Occipital lobe (tissue), 2 donors: ENCODE results near the gene KIR3DL2. TPM values are rescaled to one million over a fixed set of nuclear protein-coding genes. Genes with fewer than 3 reads are reported as not detected.

Source experiments
- small RNA-seq: library from RNA; depleted of rRNA; stranded (forward); fragments of <200 nt; gene quantifications from one replicate; pipeline ENCODE3, GENCODE V24; 2014
- total RNA-seq: library from RNA; depleted of rRNA; stranded (reverse); fragments of >200 nt; gene quantifications from one replicate; pipeline ENCODE4 v1.2.3, GENCODE V29; 2014

The KIR3DL2 gene
- total RNA-seq, 1 donor from 2014 or later: not detected

Small RNA genes within 50 kb of the gene (small RNA-seq; reads per million reads assigned to genes)
- gene RNU6-222P: not detected

Other genes with a start within 250 kb of the KIR3DL2 start
- not detected for gene LILRB1, start 220.0 kb upstream of the KIR3DL2 start, total RNA-seq
- gene LILRB4, start 187.5 kb upstream of the KIR3DL2 start, total RNA-seq: 1.6 TPM
- gene KIR3DL3, start 126.0 kb upstream of the KIR3DL2 start, total RNA-seq: not detected
- not detected for gene KIR2DL3, start 111.9 kb upstream of the KIR3DL2 start, total RNA-seq
- not detected for gene KIR2DL1, start 80.7 kb upstream of the KIR3DL2 start, total RNA-seq
- gene KIR2DL4, start 46.8 kb upstream of the KIR3DL2 start, total RNA-seq: not detected
- not detected for gene KIR3DL1, start 34.0 kb upstream of the KIR3DL2 start, total RNA-seq
- gene KIR2DS4, start 17.8 kb upstream of the KIR3DL2 start, total RNA-seq: not detected
- gene FCAR, start 23.8 kb downstream of the KIR3DL2 start, total RNA-seq: not detected
- gene NCR1, start 55.7 kb downstream of the KIR3DL2 start, total RNA-seq: not detected
- gene NLRP7, start 97.1 kb downstream of the KIR3DL2 start, total RNA-seq: not detected
- 2.0 TPM for gene NLRP2, start 115.9 kb downstream of the KIR3DL2 start, total RNA-seq
- gene GP6, start 187.8 kb downstream of the KIR3DL2 start, total RNA-seq: 0.47 TPM
- 15.0 TPM for gene RDH13, start 212.7 kb downstream of the KIR3DL2 start, total RNA-seq
- 0.62 TPM for gene EPS8L1, start 225.4 kb downstream of the KIR3DL2 start, total RNA-seq